NCI-H460 (cell line): Measurements from ENCODE around the gene C12orf56. TPM values are rescaled to one million over a fixed set of nuclear protein-coding genes. Genes with fewer than 3 reads are reported as not detected.
"Not testable (repeated sequence)": the region's sequence is repeated elsewhere in the genome, so short reads cannot be mapped to it uniquely, and the experiment has no call there.

ENCODE experiments used
- DNase-seq: peaks from one replicate; pipeline ENCODE4 v3.0.0-alpha.2; 2016; ENCODE audit warnings: low read depth; ENCODE audit errors: extremely low read depth
- total RNA-seq: library from RNA; depleted of rRNA; stranded (reverse); fragments of >200 nt; shearing (Covaris generic); gene quantifications from 2 replicates; pipeline ENCODE4 v1.2.3, GENCODE V29; 2014

C12orf56 gene
- total RNA-seq, 1 experiment from 2014 or later: 0.40 TPM

- DNase-seq: not testable (repeated sequence)
These were observed 70.9 kb downstream of the C12orf56 start for GRCh38 chr12:64319540-64320225.

DNA sequence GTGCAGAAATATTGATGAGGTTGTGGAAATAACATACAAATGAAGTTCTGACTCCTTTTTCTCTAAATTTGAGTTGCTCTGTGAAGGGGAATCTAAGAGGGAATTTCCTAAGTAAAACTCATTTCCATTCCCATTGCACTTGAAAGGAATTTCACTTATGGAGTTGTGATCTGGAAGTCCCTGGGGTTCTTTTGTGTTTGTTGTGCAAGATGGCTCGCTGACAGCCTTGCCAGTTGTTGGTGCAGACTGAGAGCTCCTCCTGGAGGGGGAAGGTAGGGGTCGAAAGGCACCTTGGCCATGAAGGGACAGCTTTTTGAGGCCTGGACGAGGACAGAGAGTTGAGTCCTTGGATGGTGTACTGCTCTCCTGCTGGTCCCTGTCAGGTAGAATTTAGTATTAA, 72.0 kb downstream of the C12orf56 start:
- DNase-seq: peak; percentile 24

DNA sequence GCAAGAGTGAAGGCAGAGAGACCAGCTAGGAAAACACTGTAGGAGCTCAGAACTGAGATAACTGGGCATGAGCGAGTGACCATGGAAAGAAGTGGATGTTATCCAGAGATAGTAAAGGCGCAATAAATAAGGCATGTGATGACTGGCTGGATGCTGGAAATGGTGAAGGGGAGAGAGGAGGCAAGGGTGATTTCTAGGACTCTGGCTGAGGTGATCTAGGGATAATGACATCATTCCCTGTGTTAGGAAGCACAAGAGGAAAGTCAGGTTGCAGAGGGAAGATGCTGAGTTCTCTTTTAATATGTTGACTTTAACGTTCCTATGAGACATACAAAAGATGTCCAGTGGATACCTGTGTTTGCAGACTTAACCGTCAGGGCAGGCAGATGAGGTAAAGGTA, 78.7 kb downstream of the C12orf56 start:
- no peak for DNase-seq

DNA sequence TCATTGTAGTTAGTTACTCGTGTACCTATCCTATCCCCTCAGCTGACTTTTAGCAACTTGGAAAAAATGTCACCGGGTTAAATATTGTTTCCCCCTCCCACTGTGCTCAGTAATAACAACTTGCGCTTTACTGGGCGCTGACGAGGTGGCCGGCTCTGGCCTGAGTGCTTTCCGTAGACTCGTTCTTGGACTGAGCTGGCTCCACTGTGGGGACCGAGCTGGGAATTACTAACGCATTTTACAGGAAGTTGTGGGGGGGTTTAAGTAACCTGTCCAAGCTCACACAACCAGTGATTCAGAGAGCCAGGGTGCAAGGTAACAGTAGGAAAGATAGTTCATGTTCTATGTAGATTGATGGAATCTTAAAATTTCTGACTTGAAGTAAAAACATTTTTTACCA, 86.0 kb downstream of the C12orf56 start:
- no peak for DNase-seq

- no peak for DNase-seq
These were observed 90.9 kb downstream of the C12orf56 start for GRCh38 chr12:64299628-64300027.

- DNase-seq: no peak
These were observed 94.3 kb downstream of the C12orf56 start for GRCh38 chr12:64296301-64296700.

GRCh38 chr12:64293654-64294364, 96.7 kb downstream of the C12orf56 start:
- no peak for DNase-seq

GRCh38 chr12:64293174-64293573, 97.4 kb downstream of the C12orf56 start:
- DNase-seq: not testable (repeated sequence)

DNA sequence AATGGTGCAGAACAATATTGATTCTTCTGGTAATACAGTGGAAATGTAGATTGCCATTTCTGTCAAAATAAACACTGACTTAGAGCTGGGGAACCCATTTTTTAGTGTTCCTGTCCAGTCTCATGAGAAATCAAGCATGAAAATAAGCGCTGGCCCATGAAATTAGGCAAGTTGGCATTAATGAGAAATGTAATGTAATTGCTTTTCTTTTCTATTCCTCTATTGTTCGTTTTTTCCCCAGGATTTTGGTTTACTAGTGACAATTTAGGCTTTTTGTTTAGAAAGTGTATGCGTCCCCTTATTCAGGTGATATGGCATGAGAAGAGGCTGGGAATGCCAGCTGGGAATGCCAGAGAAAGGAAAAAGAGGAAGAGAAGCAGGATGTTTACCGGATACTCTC, 104.0 kb downstream of the C12orf56 start:
- DNase-seq: no peak

DNA sequence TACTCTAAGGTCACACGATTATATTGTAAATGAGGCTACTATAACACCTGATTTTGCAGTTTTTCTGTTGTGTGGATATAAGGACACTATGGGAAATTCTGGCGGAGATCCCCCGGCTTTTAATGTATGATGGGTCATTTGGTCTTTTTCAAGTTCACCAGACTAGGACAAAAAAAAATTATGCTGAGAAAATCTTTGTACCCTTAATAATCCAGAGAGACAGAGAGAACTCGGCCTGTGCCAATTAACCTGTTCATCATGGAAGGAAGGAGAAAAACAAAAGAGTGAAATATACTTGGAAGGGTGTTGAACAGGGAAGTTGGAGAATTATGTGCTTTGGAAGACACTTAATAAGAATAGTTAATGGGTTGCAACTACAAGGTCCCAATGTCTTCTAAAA, 106.3 kb downstream of the C12orf56 start:
- no peak for DNase-seq

- DNase-seq: no peak
These were observed 112.1 kb downstream of the C12orf56 start for GRCh38 chr12:64278421-64278820.

DNA sequence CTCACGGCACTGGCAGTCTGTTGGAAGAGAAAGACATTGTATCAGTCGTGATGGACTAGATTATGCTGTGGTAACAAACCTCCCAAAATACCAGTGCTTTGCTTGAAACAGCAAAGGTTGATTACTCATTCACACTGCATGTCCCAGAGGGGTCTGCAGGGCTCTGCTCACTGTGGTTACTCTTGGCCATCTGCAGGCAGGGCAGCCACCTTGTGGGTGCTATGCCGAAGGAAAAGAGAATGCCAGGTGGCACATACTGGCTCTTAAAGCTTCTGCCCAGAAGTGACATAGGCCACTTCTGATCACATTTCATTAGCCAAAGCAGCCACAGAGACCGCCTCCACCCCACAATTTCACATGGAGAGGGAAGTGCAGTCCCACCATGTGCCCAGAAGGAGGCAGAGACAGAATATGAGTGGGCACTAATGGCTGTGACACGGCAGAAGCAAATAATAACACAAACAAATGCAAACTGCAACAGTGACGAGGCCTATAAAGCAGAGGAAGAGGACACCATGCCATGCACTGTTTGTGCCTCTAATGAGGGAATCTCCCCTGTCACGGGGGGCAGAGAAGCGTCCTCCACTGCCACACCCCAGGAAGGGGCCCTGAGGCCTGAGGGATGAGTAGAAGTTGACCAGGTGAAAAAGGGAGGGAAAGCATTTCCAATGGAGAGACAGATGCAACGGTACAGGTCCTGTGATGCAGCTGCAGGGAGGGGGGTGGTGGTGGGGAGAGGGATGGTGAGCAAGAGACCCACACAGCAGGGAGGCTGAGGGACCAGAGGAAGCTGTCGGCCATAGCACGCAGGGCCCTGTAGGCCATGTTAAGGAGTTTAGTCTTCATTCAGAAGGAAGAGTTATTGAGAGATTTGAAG, 116.8 kb downstream of the C12orf56 start:
- DNase-seq: peak; percentile 39

DNA sequence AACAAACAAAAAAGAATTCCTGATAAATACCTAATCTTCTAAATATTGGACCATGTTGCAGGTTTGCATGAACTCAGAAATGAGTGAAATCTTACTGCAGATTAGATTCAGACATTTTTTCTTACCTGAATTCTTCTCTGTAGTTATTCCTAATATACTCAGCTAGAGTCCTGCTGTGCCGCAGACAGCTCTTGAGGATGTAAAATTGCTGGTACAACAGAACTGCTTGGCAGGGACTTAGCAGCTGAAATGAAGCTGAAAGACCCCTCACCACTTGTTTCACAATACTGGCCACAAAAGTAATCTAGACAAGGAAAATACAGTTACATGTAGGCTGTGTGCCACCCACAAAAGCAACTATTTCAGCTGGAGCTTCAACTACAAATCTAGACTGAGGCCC, 120.1 kb downstream of the C12orf56 start:
- DNase-seq: no peak

- no peak for DNase-seq
These were observed 121.4 kb downstream of the C12orf56 start for GRCh38 chr12:64269161-64269560.

GRCh38 chr12:64268409-64268808, 122.1 kb downstream of the C12orf56 start:
- no peak for DNase-seq

DNA sequence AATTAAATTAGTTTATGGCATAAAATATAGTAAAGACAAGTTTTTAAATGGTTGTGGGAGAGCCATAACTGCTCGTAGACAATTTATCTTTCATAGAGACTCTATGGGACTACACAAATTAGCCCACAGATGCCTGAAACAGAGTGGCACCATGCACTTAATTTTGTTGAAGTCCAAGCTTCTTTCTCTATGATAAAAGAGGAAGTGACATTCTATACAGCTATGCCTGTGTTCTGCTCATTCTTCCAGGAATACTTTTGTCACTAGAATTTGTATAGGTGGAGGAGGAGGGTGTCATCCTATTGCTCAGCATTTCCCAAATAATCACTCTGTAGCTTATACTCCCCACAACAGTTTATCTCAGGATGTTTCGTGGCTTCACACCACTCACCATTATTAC, 124.7 kb downstream of the C12orf56 start:
- DNase-seq: no peak

GRCh38 chr12:64261813-64262212, 128.7 kb downstream of the C12orf56 start:
- DNase-seq: no peak

DNA sequence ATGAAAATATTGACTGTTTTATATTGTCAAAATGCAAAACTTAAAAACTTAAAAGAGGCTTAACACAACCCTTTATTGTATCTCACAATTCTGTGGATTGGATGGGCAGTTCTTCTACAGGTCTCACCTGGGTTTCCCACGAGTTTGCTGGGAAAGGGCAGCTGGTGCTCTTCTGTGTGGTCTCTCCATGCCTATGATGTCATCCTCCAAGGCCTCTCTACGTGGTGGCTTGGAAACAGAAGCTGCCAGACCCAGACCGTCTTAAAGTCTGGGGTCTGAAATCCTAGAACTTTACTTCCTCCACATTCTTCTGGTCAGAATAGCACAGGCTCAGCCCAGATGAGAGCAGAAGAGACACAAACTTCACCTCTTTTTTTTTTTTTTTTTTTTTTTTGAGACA, 132.0 kb downstream of the C12orf56 start:
- no peak for DNase-seq

- peak; percentile 69 for DNase-seq
These were observed 134.3 kb downstream of the C12orf56 start for GRCh38 chr12:64256166-64256800.

DNA sequence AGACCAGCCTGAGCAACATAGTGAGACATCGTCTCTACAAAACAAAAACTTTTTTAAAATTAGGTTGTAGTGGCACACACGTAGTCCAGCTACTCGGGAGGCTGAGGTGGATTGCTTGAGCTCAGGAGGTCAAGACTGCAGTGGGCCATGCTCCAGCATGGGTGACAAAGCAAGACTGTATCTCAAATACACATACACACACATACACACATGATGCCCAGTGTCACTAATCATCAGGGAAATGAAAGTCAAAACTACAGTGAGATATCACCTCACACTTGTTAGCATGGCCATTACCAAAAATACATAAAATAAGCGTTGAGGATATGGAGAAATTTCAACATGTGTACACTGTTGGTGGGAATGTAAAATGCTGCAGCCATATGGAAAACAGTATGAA, 135.3 kb downstream of the C12orf56 start:
- no peak for DNase-seq

GRCh38 chr12:64253356-64253755, 137.2 kb downstream of the C12orf56 start:
- DNase-seq: no peak
